OCI-LY3 (cell line): Measurements from ENCODE around the gene GSK3B.

Experiments used
- CTCF ChIP-seq: fragments of 200-600, 300-600 bp; sonication (generic); IDR thresholded peaks from 2 replicates; pipeline ENCODE4 v1.5.1; 2014; ENCODE audit warnings: antibody characterized with exemption, low read length, low read depth
- EZH2phosphoT487 ChIP-seq: fragments of 200-600 bp; shearing (Covaris generic); IDR thresholded peaks from 2 replicates; pipeline ENCODE4 v1.6.1; 2018; ENCODE audit warnings: antibody characterized with exemption, mixed run types, low read depth

DNA sequence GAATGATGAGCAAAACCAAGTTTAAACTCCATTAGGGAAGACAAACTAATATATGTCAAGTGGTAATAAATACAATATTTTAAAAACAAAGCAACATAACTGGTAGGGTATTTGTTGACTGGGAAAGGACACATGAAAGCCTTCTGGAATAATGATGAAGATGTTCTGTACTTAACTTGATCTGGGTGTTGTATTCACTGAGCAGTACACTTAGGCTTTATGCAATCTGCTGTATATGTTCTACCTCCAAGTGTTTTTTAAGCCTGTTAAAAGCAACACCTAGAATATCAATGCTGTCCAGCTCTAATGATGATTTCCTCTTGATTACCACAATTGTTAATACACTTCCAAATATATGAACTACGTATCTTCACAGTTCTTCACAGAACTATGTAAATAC, 46.6 kb downstream of the GSK3B start:
- TF ChIP-seq CTCF (no peak), EZH2phosphoT487 (no peak)
